ENCODE measurements around the gene OASL. TPM values are rescaled to one million over a fixed set of nuclear protein-coding genes. Genes with fewer than 3 reads are reported as not detected.

Gene OASL
- total and polyA plus RNA-seq, 9 of the 15 experiments (the other 6 are each of a cell fraction or from before 2014, with no cell fraction given): 0.14 TPM; not detected in 8

- TF ChIP-seq ZNF143 (CRISPR knock-in tag; IDR thresholded peaks at IDR 0.05): peak; percentile 98
- TF ChIP-seq, protein P1, sequence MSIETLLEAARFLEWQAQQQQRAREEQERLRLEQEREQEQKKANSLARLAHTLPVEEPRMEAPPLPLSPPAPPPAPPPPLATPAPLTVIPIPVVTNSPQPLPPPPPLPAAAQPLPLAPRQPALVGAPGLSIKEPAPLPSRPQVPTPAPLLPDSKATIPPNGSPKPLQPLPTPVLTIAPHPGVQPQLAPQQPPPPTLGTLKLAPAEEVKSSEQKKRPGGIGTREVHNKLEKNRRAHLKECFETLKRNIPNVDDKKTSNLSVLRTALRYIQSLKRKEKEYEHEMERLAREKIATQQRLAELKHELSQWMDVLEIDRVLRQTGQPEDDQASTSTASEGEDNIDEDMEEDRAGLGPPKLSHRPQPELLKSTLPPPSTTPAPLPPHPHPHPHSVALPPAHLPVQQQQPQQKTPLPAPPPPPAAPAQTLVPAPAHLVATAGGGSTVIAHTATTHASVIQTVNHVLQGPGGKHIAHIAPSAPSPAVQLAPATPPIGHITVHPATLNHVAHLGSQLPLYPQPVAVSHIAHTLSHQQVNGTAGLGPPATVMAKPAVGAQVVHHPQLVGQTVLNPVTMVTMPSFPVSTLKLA (conservative IDR thresholded peaks at IDR 0.05): peak; percentile 71 to 86; a peak in 3 of 4 replicates
- TF ChIP-seq BCOR (IDR thresholded peaks at IDR 0.05): no peak
- TF ChIP-seq, protein P2, sequence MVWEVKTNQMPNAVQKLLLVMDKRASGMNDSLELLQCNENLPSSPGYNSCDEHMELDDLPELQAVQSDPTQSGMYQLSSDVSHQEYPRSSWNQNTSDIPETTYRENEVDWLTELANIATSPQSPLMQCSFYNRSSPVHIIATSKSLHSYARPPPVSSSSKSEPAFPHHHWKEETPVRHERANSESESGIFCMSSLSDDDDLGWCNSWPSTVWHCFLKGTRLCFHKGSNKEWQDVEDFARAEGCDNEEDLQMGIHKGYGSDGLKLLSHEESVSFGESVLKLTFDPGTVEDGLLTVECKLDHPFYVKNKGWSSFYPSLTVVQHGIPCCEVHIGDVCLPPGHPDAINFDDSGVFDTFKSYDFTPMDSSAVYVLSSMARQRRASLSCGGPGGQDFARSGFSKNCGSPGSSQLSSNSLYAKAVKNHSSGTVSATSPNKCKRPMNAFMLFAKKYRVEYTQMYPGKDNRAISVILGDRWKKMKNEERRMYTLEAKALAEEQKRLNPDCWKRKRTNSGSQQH (CRISPR knock-in tag; IDR thresholded peaks at IDR 0.05): peak; percentile 78; the same call in 1 of the 2 replicates
- peak; percentile 12; the same call in 1 of the 2 replicates for TF ChIP-seq NFIC (IDR thresholded peaks at IDR 0.05)
- peak; percentile 98 for TF ChIP-seq SIN3B (IDR thresholded peaks at IDR 0.05; ENCODE audit: low read depth)
- peak; percentile 69 for TF ChIP-seq GTF2F1 (IDR thresholded peaks at IDR 0.05; ENCODE audit: low read depth, low read length)
- no peak for TF ChIP-seq CC2D1A (IDR thresholded peaks at IDR 0.05)
- no peak for TF ChIP-seq FIP1L1 (IDR thresholded peaks at IDR 0.05; ENCODE audit: low read depth, low read length, poor library complexity, severe bottlenecking)
- TF ChIP-seq KDM5B (IDR thresholded peaks at IDR 0.05; ENCODE audit: insufficient replicate concordance, low read depth, low read length): peak; percentile 84
- TF ChIP-seq CSDE1 (IDR thresholded peaks at IDR 0.05): peak in 1 of 2 experiments; percentile 66; a peak in 1 of 4 replicates
- peak; percentile 72; the same call in 1 of the 2 replicates for TF ChIP-seq MTA3 (IDR thresholded peaks at IDR 0.05; ENCODE audit: borderline replicate concordance)
- no peak for TF ChIP-seq FOXA3 (CRISPR knock-in tag; conservative IDR thresholded peaks at IDR 0.05 in 1 of 2, IDR thresholded peaks at IDR 0.05 in 1 of 2)
- TF ChIP-seq ZNF75A (CRISPR knock-in tag; IDR thresholded peaks at IDR 0.05): 0 out of 2 replicates have a peak, but pooled peaks have one; percentile 8
- TF ChIP-seq SMARCA5 (IDR thresholded peaks at IDR 0.05): no peak
- no peak for TF ChIP-seq ARID1B (IDR thresholded peaks at IDR 0.05)
- peak; percentile 64 for TF ChIP-seq CXXC5 (CRISPR knock-in tag; IDR thresholded peaks at IDR 0.05)
- peak; percentile 79; the same call in 1 of the 2 replicates for TF ChIP-seq PHF8 (IDR thresholded peaks at IDR 0.05; ENCODE audit: borderline replicate concordance, low read length)
- peak; percentile 98 for TF ChIP-seq HCFC1 (IDR thresholded peaks at IDR 0.05; ENCODE audit: low read depth, low read length)
- no peak for TF ChIP-seq ILK (tag; IDR thresholded peaks at IDR 0.05; ENCODE audit: borderline replicate concordance, low read depth)
- peak; percentile 88 for TF ChIP-seq POLR2AphosphoS5 (IDR thresholded peaks at IDR 0.05; ENCODE audit: control insufficient read depth, insufficient read depth, low read depth, low read length)
- peak; percentile 41 for TF ChIP-seq CHD1 (IDR thresholded peaks at IDR 0.05; ENCODE audit: low read length)
- 0 out of 2 replicates have a peak, but pooled peaks have one; percentile 7 for TF ChIP-seq NCOR1 (IDR thresholded peaks at IDR 0.05)
- peak; percentile 87 for TF ChIP-seq POLR2A (conservative IDR thresholded peaks at IDR 0.05)
- peak; percentile 43 for TF ChIP-seq RB1 (IDR thresholded peaks at IDR 0.05; ENCODE audit: low read depth)
- TF ChIP-seq RBFOX2 (IDR thresholded peaks at IDR 0.05; ENCODE audit: low read depth, low read length): peak; percentile 89
- TF ChIP-seq ESRRA (IDR thresholded peaks at IDR 0.05; ENCODE audit: borderline replicate concordance, low read depth): peak; percentile 78; the same call in 1 of the 2 replicates
These were observed 22.9 kb downstream of the OASL start, which contains the start of gene C12orf43 (continued) for GRCh38 chr12:121015825-121016766.
